A549 (cell line): ENCODE measurements around the gene MED12L.

Experiments used
- ESRRA ChIP-seq: fragments of 150-350 bp; IDR thresholded peaks from 2 replicates; pipeline ENCODE4 v1.6.1; 2014; ENCODE audit warnings: mild to moderate bottlenecking, low read length, borderline replicate concordance
- JUN ChIP-seq, 2 experiments: fragments of >200 bp; sonication (Bioruptor Twin); formaldehyde crosslinking; IDR thresholded peaks; 2 replicates in 1 of 2; 3 replicates in 1 of 2; pipeline ENCODE4 v1.6.1; 2016 to 2017
- JUNB ChIP-seq: fragments of >200 bp; sonication (Bioruptor Twin); formaldehyde crosslinking; IDR thresholded peaks from 2 replicates; pipeline ENCODE4 v1.6.1; 2016
- KDM1A ChIP-seq: fragments of 200-600 bp; sonication (generic); IDR thresholded peaks from 2 replicates; pipeline ENCODE4 v1.6.1; 2016; ENCODE audit warnings: low read depth, mild to moderate bottlenecking
- NFE2L2 ChIP-seq: fragments of 150-350 bp; conservative IDR thresholded peaks from 2 replicates; pipeline ENCODE4 v1.6.1; 2014; ENCODE audit warnings: low read length
- POLR2A ChIP-seq: IDR thresholded peaks from 2 replicates; pipeline ENCODE4 v1.6.1; 2012; ENCODE audit warnings: mild to moderate bottlenecking, low read length
- RCOR1 ChIP-seq: fragments of 150-350 bp; IDR thresholded peaks from 2 replicates; pipeline ENCODE4 v1.6.1; 2014; ENCODE audit warnings: antibody characterized with exemption, low read length, low read depth
- RFX5 ChIP-seq: fragments of 450-650 bp; IDR thresholded peaks from 2 replicates; pipeline ENCODE4 v1.7.1; 2014; ENCODE audit warnings: antibody characterized with exemption, mild to moderate bottlenecking, moderate library complexity
- SMC3 ChIP-seq: fragments of >200 bp; sonication (Bioruptor Twin); formaldehyde crosslinking; IDR thresholded peaks from 3 replicates; pipeline ENCODE4 v1.6.1; 2018; ENCODE audit warnings: inconsistent platforms
- TP53 ChIP-seq: fragments of 250-450 bp; sonication (Bioruptor Pico); IDR thresholded peaks from 2 replicates; pipeline ENCODE4 v1.5.0; 2021; ENCODE audit warnings: mild to moderate bottlenecking, moderate library complexity
- TF ChIP-seq, protein P1 (sequence below): fragments of 150-350 bp; IDR thresholded peaks from 2 replicates; pipeline ENCODE4 v1.6.1; 2014; ENCODE audit warnings: low read depth, mild to moderate bottlenecking, low read length
- TF ChIP-seq, protein P2 (sequence below): fragments of >200 bp; sonication (Bioruptor Twin); formaldehyde crosslinking; IDR thresholded peaks from 3 replicates; pipeline ENCODE4 v1.5.1; 2016
- TF ChIP-seq, protein P3 (sequence below): fragments of 250-450 bp; sonication (Bioruptor Pico); IDR thresholded peaks from 2 replicates; pipeline ENCODE4 v1.5.0; 2021; ENCODE audit warnings: mild to moderate bottlenecking, moderate library complexity, borderline replicate concordance
- TF ChIP-seq, protein P4 (sequence below): IDR thresholded peaks from 2 replicates; pipeline ENCODE4 v1.6.1; 2012

DNA sequence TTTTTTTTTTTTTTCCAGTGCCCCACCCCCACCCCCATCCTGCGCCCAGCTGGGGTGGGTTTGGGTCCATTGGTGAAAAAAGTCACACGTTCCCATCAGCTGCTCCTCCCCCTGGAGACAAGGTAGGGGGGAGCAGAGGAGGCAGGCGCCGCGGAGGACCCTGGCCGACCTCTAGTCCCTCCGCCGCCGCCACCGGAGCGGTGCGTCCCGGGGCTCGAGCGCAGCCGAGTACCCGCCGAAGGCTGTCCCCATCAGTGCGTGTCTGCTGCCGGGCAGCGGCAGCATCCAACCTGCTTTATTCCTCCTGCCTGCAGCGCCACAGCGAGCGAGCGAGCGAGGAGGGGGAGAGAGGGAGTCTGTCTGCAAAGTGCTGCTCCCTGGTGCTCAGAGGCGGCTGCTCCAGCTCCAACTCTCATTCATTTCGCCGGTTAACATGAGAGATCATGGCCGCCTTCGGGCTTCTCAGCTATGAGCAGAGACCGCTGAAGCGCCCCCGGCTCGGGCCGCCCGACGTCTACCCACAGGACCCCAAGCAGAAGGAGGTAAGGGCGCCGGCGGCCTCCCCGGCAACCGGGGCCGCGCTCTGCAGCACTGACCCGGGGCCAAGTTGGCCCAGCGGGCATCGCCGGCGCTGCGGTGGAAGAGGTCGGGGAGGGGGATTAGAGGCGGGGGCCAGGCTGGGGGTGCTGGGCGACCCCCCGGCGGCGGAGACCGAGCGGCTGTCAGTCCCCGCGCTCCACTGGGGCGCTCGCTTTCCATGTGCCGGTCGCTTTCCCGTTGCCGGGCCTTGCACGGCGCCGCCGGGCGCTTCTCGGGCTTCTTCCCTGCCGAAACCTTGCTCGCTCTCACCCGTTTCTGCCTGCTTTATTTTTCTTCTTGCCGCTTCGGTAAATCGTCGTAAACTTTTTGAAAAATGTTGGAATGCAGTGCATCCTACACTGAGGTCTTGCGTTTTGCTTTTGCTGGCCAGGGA is 1.3 kb downstream of the MED12L start:
- TF ChIP-seq JUNB, result no peak
- TF ChIP-seq POLR2A, result no peak
- peak; percentile 66 for TF ChIP-seq SMC3
- no peak for TF ChIP-seq ESRRA
- TF ChIP-seq, protein P1, sequence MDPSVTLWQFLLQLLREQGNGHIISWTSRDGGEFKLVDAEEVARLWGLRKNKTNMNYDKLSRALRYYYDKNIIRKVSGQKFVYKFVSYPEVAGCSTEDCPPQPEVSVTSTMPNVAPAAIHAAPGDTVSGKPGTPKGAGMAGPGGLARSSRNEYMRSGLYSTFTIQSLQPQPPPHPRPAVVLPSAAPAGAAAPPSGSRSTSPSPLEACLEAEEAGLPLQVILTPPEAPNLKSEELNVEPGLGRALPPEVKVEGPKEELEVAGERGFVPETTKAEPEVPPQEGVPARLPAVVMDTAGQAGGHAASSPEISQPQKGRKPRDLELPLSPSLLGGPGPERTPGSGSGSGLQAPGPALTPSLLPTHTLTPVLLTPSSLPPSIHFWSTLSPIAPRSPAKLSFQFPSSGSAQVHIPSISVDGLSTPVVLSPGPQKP, result no peak
- TF ChIP-seq RFX5, result no peak
- no peak for TF ChIP-seq NFE2L2
- TF ChIP-seq, protein P2, sequence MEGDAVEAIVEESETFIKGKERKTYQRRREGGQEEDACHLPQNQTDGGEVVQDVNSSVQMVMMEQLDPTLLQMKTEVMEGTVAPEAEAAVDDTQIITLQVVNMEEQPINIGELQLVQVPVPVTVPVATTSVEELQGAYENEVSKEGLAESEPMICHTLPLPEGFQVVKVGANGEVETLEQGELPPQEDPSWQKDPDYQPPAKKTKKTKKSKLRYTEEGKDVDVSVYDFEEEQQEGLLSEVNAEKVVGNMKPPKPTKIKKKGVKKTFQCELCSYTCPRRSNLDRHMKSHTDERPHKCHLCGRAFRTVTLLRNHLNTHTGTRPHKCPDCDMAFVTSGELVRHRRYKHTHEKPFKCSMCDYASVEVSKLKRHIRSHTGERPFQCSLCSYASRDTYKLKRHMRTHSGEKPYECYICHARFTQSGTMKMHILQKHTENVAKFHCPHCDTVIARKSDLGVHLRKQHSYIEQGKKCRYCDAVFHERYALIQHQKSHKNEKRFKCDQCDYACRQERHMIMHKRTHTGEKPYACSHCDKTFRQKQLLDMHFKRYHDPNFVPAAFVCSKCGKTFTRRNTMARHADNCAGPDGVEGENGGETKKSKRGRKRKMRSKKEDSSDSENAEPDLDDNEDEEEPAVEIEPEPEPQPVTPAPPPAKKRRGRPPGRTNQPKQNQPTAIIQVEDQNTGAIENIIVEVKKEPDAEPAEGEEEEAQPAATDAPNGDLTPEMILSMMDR, result peak; percentile 46
- no peak for TF ChIP-seq KDM1A
- TF ChIP-seq, protein P3, sequence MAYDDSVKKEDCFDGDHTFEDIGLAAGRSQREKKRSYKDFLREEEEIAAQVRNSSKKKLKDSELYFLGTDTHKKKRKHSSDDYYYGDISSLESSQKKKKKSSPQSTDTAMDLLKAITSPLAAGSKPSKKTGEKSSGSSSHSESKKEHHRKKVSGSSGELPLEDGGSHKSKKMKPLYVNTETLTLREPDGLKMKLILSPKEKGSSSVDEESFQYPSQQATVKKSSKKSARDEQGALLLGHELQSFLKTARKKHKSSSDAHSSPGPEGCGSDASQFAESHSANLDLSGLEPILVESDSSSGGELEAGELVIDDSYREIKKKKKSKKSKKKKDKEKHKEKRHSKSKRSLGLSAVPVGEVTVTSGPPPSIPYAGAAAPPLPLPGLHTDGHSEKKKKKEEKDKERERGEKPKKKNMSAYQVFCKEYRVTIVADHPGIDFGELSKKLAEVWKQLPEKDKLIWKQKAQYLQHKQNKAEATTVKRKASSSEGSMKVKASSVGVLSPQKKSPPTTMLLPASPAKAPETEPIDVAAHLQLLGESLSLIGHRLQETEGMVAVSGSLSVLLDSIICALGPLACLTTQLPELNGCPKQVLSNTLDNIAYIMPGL (CRISPR knock-in tag), result no peak
- no peak for TF ChIP-seq TP53 (CRISPR knock-in tag)
- no peak for TF ChIP-seq RCOR1
- TF ChIP-seq, protein P4, sequence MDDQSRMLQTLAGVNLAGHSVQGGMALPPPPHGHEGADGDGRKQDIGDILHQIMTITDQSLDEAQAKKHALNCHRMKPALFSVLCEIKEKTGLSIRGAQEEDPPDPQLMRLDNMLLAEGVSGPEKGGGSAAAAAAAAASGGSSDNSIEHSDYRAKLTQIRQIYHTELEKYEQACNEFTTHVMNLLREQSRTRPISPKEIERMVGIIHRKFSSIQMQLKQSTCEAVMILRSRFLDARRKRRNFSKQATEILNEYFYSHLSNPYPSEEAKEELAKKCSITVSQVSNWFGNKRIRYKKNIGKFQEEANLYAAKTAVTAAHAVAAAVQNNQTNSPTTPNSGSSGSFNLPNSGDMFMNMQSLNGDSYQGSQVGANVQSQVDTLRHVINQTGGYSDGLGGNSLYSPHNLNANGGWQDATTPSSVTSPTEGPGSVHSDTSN, result no peak
- TF ChIP-seq JUN (IDR thresholded peaks at IDR 0.05), result no peak
